Activated CD8-positive, alpha-beta memory T cell treated with anti-CD3 and anti-CD28 coated beads for 1 hour (primary cell): Measurements from ENCODE around the gene TRAP1.
"Not testable (repeated sequence)": the region's sequence is repeated elsewhere in the genome, so short reads cannot be mapped to it uniquely, and the experiment has no call there.

ENCODE experiments used
- DNase-seq, 2 donors: peaks; one replicate each; pipeline ENCODE4 v3.0.0-alpha.2; 2020; ENCODE audit warnings: low read depth in 1 of 2; ENCODE audit errors: extremely low read depth in 1 of 2

TRAP1 gene

GRCh38 chr16:3674513-3675295, 42.6 kb downstream of the TRAP1 start:
- no peak for DNase-seq

- no peak for DNase-seq
Observed at GRCh38 chr16:3673676-3674377, 43.5 kb downstream of the TRAP1 start.

- no peak for DNase-seq
Observed at GRCh38 chr16:3673201-3673600, 44.1 kb downstream of the TRAP1 start.

- no peak for DNase-seq
Observed at GRCh38 chr16:3672571-3673041, 44.7 kb downstream of the TRAP1 start.

- no peak for DNase-seq
Observed at GRCh38 chr16:3671424-3671823, 45.9 kb downstream of the TRAP1 start.

GRCh38 chr16:3670711-3671110, 46.6 kb downstream of the TRAP1 start:
- no peak for DNase-seq

GRCh38 chr16:3669082-3669481, 48.2 kb downstream of the TRAP1 start:
- DNase-seq: no peak

GRCh38 chr16:3668626-3669025, 48.7 kb downstream of the TRAP1 start:
- no peak for DNase-seq

GRCh38 chr16:3665508-3665907, 51.8 kb downstream of the TRAP1 start:
- DNase-seq: peak; percentile 3 to 17

GRCh38 chr16:3664187-3664896, 53.0 kb downstream of the TRAP1 start:
- no peak for DNase-seq

GRCh38 chr16:3662601-3663000, 54.7 kb downstream of the TRAP1 start:
- DNase-seq: no peak

- no peak for DNase-seq
Observed at GRCh38 chr16:3661922-3662321, 55.4 kb downstream of the TRAP1 start.

GRCh38 chr16:3661311-3661710, 56.0 kb downstream of the TRAP1 start:
- DNase-seq: no peak

- no peak for DNase-seq
Observed at GRCh38 chr16:3659251-3659650, 58.1 kb downstream of the TRAP1 start.

- no peak for DNase-seq
Observed at GRCh38 chr16:3656491-3657468, 60.5 kb downstream of the TRAP1 start.

GRCh38 chr16:3656160-3656490, 61.2 kb downstream of the TRAP1 start:
- not testable (repeated sequence) for DNase-seq

- DNase-seq: no peak
Observed at GRCh38 chr16:3655396-3656159, 61.7 kb downstream of the TRAP1 start.

GRCh38 chr16:3655030-3655395, 62.3 kb downstream of the TRAP1 start:
- no peak for DNase-seq

GRCh38 chr16:3654249-3654991, 62.9 kb downstream of the TRAP1 start, which contains the start of gene DNASE1:
DNASE1 (plus strand) TSS chr16:3654691; CDS start chr16:3655374, 683 bp downstream.
- peak; percentile 4 to 23 for DNase-seq
